Measurements from ENCODE around the gene NAP1L4.

Gene NAP1L4

DNA sequence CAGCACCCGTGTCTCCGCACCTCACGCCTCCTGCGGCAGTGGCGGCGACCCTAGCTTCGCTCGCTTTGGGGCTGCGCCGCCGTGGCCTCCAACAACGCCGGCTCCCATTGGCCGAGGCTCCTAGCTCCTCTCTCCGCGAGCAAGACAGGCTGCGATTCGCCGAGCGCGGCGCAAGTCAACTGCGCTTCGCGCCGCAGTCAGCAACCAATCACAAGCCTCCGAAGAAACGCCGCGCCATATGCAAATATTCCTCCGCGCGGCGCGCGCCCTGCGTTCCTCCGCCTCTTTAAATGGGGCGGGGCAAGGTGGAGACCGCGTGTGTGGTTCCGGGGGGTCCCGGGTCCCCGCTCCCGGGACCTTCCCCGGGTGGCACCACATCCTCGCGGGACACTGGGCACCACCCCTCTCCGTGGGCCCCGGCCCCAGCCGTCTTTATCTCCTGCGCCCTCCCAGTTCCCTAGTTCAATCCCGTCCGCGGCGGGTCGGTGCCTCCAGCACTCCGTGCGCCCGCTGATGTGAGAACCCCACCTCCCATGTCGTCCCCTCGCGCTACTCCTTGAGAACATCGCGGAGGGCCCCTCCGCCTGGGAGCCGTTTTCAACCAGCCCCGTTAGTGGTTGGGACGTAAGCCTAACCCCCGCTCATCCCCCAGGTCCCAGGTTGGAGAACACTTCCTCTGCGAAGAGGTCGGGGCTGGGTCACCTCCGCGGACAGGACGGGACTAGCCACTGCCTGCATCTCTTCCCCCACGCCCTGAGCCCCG, at the start of gene NAP1L4:
NAP1L4 (minus strand) TSS at position 96 of the 763 bp plus-strand sequence. CDS start 13,109 bp downstream, outside the sequence.
- peak; percentile 92 for DNase-seq

GRCh38 chr11:3040881-3041280, 48.8 kb upstream of the NAP1L4 start:
- no peak for DNase-seq

- no peak for DNase-seq
Observed at GRCh38 chr11:3037945-3038271, 45.8 kb upstream of the NAP1L4 start.

- no peak for DNase-seq
Observed at GRCh38 chr11:3037040-3037944, 45.2 kb upstream of the NAP1L4 start.

- DNase-seq = no peak
Observed at GRCh38 chr11:3036419-3036818, 44.3 kb upstream of the NAP1L4 start.

DNA sequence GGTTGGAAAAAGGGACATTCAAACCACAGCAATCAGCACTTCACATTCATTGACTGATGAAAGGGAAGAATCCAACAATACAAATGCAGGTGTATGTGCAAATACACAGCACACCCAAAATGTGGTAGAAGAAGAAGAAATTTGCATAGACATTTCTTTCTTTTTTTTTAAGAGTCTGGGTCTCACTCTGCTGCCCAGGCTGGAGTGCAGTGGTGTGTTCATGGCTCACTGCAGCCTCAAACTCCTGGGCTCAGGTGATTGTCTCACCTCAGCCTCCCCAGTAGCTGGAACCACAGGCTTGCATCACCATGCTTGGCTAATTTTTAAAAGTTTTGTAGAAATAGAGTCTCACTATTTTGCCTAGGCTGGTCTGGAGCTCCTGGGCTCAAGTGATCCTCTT, 43.2 kb upstream of the NAP1L4 start:
- DNase-seq = no peak

- DNase-seq = no peak
Observed at GRCh38 chr11:3030289-3031070, 38.4 kb upstream of the NAP1L4 start.

GRCh38 chr11:3028813-3029212, 36.7 kb upstream of the NAP1L4 start:
- DNase-seq = no peak

GRCh38 chr11:3026803-3027202, 34.7 kb upstream of the NAP1L4 start:
- DNase-seq = no peak

- DNase-seq = no peak
Observed at GRCh38 chr11:3022982-3023381, 30.9 kb upstream of the NAP1L4 start.

GRCh38 chr11:3022300-3022967, 30.3 kb upstream of the NAP1L4 start:
- DNase-seq = no peak

DNA sequence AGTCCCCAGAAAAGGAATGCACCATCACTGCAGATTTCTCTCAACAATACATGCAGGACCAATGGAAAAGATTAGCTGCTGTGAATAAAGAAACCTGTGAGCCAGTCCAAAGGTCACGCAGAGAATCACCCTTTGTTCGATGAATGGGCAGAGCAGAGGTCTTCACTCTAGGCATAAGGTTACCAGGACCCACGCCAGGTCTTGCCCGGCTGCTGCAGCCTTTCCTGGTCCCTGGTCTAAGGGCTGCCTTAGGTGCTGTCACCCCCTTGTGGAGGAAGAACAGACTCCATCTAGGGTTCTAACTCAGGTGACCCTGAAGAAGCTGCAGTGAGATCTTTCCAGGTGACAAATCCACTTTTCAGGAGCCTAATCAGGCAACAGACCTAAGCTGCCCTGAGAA, 29.0 kb upstream of the NAP1L4 start:
- DNase-seq = no peak

DNA sequence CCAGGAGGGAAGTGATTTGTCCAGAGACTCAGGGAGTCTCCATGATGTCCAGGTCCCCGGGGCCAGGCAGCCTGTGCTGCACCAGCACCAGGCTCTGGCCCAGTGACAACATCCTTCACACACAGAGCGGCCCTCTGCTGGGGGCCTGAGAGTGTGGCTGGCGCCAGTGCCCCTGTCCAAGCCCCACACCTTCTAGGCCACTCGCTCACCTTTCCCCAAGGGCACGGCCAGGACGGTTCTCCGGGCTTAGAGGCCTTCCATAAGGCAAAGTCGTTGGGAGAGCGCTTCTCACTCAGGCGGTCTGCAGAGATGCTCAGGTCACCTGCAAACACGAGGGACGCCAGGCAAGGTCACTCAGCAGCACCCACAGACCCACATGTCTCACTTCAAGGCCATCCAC, 27.9 kb upstream of the NAP1L4 start:
- no peak for DNase-seq

DNA sequence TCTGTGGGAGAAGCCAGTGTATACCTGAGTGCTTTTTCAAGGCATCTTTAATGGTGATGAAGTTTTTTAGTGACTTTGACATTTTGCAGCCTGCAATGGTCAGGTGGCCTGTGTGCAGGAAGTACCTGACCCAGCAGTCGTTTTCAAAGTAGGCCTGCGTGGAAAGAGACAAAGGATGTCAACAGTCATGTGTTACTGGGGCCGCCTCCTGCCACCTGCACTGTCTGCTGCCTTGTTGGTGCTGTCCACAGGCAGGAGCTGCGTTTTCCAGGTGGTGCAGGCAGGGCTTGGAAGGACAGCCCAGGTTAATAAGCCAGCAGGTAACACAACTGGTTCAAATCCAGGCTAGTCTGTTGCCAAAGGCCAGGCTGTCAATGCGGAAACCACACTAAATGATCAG, 26.5 kb upstream of the NAP1L4 start:
- DNase-seq = no peak

DNA sequence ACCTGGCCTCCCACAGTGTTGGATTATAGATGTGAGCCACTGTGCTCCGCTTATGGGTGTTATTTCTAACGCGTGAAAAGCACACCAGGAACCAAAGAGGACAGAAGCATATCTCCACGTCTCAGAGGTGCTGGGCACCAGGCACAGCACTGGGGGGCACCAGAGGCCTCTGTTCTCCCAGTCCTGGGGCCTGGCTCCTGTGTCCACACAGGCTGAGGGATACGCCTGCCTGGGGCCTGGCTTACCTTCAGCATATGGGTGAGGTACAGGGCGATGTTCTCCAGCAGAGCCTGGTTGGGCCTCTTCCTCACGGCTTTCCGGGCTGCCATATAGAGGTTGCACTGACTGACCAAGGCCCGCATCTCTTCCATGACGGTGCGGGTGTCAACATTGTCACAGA, 24.7 kb upstream of the NAP1L4 start:
- DNase-seq = no peak

DNA sequence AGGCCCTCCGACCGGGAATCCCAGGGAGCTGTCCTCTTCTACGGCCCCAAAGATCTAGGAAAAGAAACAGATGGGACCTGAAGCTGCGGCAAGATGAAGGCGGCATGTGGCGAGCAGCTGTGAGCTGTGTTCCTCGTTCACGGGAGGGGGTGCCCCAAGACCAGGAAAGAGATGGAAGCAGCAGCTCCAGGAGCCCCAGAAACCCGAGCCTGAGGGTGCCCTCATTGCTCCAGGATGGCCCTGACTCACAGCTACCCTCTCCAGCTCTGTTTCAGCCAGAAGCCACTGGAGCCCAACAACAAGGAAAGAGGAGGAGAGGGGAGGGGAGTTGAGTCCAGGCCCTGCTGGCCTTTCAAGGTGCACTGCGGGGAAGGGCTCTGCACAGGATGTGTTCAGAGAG, 23.7 kb upstream of the NAP1L4 start:
- DNase-seq = no peak

- no peak for DNase-seq
Observed at GRCh38 chr11:3014943-3015342, 22.8 kb upstream of the NAP1L4 start.

DNA sequence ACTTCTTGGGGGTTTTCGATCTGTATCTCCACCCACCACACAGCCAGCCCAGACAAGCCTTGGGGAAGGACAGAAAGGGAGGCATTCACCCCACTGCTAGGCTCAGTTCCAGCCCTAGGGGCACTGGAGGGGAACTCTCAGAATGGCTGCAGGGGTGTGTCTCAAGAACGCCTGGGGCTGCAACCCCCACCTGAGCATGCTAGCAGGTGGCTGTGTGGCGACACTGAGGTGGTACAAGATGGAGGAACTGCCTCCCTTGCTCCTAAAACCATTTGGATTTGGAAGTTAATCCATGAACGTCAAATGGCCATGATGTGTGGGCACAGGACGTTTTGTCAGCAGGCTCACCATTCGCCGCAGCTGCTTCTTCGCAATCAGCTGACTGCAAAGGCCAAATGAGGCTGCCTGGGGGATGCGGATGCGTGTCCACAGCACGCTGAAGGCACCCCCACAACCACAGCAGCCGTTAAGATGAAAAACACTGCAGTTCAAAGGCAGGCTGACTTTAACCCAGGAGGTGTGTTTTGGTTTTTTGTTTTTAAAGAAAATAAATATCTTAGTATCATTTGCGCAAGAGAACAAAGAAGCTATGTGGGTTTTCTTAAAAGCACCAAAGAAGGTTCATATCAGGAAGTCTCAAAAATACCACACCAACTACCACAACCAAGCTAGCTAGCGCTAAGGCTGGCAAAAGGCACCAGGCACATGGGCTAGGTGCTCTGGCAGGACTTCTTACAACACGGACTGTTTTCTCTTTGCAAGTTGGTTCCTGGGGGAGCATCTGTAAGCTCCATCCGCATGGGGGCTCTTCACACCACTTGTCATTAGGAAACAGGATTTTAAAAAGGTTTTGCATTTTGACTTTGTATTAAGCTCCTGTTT, 22.2 kb upstream of the NAP1L4 start:
- no peak for DNase-seq

DNA sequence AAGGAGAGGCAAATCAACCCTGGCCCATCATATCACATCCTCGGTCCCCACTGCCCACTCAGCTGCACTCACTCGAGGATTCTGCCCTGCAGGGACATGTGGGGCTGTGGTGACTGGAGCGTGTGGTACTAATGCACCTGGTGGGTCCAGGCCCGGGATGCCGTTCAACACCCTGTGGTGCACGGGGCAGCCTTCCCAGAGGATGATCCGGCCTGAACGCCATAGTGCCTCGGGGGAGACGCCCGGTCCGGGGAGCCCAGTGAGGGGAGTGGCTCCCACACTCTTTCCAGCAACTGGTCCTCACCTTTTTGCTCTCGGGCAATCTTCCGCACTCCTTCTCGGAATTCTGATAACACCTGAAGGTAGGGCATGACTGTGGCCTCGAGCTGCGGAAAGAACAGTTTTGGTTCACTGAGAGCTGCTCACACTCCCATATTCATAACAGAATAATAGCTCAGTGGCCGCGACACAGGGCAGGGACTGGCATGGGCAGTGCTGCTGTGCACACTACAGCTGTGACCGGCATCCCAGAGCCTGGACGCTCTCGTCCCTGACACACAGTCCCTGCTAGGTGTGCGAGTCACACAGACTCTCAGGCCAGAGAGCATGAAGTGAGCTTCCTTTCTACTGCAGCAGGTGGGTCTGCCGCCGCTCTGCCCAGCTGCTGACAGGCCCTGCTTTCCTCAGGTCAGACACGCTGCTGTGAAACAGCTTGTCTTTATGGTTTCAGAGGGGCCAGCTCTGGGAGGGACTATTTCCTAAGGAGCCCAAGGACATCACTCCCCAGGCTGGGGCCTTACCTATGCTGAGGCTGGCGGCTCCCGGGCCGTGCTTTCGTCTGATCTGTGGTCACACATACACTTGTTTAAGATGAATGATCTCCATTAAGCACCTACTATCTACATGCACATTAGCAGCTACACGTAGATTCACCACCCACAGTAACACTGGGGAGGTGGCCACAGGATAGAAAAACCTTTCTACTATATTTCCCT, 20.1 kb upstream of the NAP1L4 start:
- DNase-seq = no peak

DNA sequence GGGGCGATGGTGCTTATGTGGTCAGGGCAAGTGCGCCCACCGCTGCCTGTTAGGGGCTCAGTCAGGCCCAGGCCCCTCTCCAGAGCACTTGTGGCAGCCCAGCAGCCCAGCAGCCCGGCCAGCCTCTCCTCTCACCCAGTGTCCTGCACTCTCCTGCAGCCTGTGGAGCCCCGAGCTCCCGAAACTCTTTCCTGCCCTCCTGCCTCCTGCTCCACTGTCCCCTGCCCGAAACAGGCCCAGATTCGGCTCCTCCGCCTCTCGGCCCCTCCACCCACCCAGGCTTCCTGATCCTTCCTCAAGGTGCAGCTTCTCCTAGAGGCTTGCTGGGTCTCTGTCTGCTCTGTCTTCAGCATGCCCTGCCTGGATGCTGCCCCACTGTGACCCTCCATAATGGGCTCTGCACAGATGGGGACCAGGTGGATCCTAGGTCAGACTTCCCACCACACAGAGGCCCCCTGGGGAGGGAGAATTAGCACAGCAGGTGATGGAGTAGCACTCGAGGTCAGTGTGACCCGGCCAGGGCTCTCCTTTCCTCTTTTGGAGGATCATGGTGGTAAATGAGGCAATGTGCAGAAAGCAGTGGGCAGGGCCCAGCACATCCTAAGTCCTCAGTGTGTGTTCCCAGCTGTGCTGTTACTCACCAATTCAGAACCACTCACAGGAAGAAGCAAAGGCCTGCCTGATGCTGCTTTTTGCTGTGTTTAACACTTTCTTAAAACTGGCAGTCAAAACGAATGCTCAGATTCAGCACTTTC, 18.6 kb upstream of the NAP1L4 start:
- DNase-seq = no peak
